Activated naive CD8-positive, alpha-beta T cell treated with anti-CD3 and anti-CD28 coated beads, Interleukin-2, amount 10 ng/mL, durations not matched to agents 7 days and 5 days (primary cell): ENCODE measurements around the gene LACTBL1. TPM values are rescaled to one million over a fixed set of nuclear protein-coding genes. Genes with fewer than 3 reads are reported as not detected.
A peak's percentile ranks its signal among the peaks of the same experiment; 100 is the strongest.
"Not testable (repeated sequence)": the region's sequence is repeated elsewhere in the genome, so short reads cannot be mapped to it uniquely, and the experiment has no call there.

ENCODE experiments used
- ATAC-seq: fragments of 150-1000 bp; cut with Tn5 transposase; one replicate; pipeline ENCODE4 v1.10.0; 2021; ENCODE audit warnings: low read depth, moderate library complexity
- POLR2A ChIA-PET: fragments of 350-600 bp; sonication (Branson Sonifier 250); formaldehyde crosslinking; loops from one replicate; lab custom pipeline; 2021; ENCODE audit warnings: antibody characterized with exemption; lab: Charles Lee
- DNase-seq: peaks from one replicate; pipeline ENCODE4 v3.0.0; 2021
- H3K27ac Mint-ChIP-seq: one replicate; pipeline ENCODE4 v1.8.0; 2022; ENCODE audit warnings: mild to moderate bottlenecking, mixed read lengths
- H3K27me3 Mint-ChIP-seq: one replicate; pipeline ENCODE4 v1.8.0; 2022; ENCODE audit warnings: mild to moderate bottlenecking, moderate library complexity, mixed read lengths
- H3K36me3 Mint-ChIP-seq: one replicate; pipeline ENCODE4 v1.8.0; 2021; ENCODE audit warnings: mild to moderate bottlenecking, mixed read lengths
- H3K4me1 Mint-ChIP-seq: one replicate; pipeline ENCODE4 v1.8.0; 2021; ENCODE audit warnings: mixed read lengths
- H3K4me3 Mint-ChIP-seq: one replicate; pipeline ENCODE4 v1.8.0; 2022; ENCODE audit warnings: mild to moderate bottlenecking, moderate library complexity, mixed read lengths
- H3K9me3 Mint-ChIP-seq: one replicate; pipeline ENCODE4 v1.8.0; 2021; ENCODE audit warnings: mixed read lengths
- total RNA-seq, 2 experiments: library from RNA; stranded (reverse); gene quantifications; one replicate each; pipeline ENCODE4 v1.2.3, GENCODE V29; 2021

Gene LACTBL1, protein sequence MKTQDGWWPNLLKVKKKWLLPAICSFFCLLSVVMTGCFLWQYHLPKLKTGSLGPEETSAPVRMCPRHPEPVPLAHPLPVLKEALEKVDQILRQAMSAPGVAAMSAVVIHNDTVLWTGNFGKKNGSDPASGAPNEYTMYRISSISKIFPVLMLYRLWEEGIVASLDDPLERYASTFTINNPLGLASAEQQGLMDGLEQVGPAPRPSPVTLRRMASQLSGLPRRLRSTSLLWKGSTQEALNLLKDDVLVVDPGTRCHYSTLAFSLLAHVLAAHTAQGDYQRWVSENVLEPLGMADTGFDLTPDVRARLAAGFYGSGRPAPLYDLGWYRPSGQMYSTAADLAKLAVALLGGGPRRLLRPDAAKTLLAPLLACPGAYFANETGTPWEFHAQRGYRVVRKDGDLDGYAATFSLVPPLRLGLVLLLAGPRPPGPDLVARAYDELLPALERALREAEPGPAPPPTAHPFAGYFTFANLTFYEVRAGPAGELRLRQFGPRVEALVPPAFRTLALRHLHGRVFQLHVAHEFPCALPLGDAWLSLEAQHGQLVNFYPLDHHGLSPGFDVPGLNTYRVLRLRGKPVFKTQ
- total RNA-seq, result not detected

DNA sequence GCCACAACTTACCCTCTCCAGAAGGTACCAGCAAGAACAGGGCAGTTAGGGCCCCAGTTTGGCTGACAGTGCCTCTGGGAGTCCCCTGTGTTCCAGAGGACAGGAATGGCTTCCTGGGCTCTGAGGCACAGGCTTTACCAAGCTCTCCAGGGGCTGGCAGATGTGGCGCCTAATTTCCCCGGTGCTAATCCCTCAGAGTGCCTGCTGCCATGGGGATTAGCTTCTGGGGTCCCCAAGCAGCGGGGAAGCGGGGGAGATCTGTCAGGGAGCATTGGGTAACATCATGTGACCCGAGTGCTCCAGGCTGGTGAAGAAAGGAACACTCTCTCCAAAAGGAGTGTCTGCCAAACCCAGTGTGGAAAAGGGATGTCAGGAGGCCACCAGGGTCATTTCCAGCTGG lies at the start of gene LACTBL1:
LACTBL1 (minus strand) TSS at position 107 of the 400 bp plus-strand sequence. CDS start 550 bp downstream, outside the sequence.
- H3K9me3 Mint-ChIP-seq, result no peaks in the 10 kb centered on the region
- peaks cover 3% of the 10 kb centered on the region for H3K4me1 Mint-ChIP-seq
- ATAC-seq (no peak), DNase-seq (no peak)
- no peak within 1 kb of the TSS for H3K27ac Mint-ChIP-seq
- H3K4me3 Mint-ChIP-seq, result no peak within 1 kb of the TSS
- POLR2A ChIA-PET, result no interaction called here
- H3K27me3 Mint-ChIP-seq, result peaks cover 45% of the 10 kb centered on the region
- no peaks in the 10 kb centered on the region for H3K36me3 Mint-ChIP-seq

DNA sequence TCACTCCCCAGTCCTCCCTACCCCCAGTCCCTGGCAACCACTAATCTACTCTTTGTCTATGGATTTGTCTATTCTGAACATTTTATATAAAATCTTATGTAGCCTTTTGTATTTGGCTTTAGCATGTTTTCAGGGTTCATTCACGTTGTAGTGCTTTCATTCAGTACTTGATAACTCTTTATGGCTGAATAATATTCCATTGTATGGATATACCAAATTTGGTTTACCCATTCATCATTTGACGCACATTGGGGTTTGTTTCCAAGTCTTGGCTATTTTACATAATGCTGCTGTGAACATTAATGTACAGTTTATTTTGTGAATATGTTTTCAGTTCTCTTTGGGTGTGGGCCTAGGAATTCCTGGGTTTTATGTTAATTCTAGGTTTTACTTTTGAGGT lies 49.2 kb upstream of the LACTBL1 start:
- H3K4me1 Mint-ChIP-seq, result peaks cover 32% of the 10 kb centered on the region

DNA sequence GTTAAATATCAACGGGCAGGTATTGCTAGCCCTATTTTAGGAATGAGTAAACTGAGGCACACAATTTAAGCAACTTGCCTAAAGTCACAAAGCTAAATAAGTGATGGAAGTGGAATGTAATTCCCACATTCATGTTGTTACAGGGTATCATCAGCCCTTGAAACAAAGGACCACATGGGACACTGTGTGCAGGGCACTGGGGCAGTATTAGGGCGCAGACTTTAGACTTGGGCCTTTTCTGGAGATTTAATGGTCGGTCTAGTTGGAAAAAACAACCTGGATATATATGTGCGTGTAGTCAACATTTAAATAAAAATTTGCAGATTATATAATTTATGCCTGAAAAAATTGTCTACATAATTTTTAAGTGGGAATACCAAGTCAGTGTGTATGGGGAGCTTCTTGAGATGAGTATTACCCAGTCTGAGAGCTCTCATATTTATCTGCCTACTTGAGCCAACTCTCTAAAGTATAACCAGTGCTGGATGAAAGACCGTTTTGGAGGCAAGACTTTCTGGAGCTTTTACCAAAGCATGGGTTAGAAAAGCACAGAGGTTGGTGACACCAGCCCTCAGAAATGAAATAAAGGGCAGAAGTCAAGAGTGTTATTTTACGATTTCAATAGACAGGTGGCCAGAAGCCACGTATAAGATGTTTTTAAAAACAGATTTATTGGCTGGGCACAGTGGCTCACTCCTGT lies 48.2 kb upstream of the LACTBL1 start:
- no peaks in the 10 kb centered on the region for H3K27me3 Mint-ChIP-seq
- H3K9me3 Mint-ChIP-seq, result peaks cover 8% of the 10 kb centered on the region
- peak overlapping the region; percentile 83 for H3K27ac Mint-ChIP-seq
- H3K4me3 Mint-ChIP-seq, result peak overlapping the region; percentile 89
- POLR2A ChIA-PET, result interaction anchor here (0.7 to 2.2 kb wide), 5 partner anchors 9 to 968 kb away, joined by 3 to 9 read pairs (median 3); partner anchors contain the start of genes CDC42 and HNRNPR
- peaks cover 30% of the 10 kb centered on the region for H3K4me1 Mint-ChIP-seq
- H3K36me3 Mint-ChIP-seq, result peaks cover 21% of the 10 kb centered on the region
- ATAC-seq (no peak), DNase-seq (no peak)

More for the DNA sequence above, 49.2 kb upstream of the LACTBL1 start:
- no peak for DNase-seq
- Mint-ChIP-seq H3K27ac (no peak overlapping the region), H3K9me3 (peaks cover 8% of the 10 kb centered on the region), H3K27me3 (no peaks in the 10 kb centered on the region), H3K4me3 (no peak overlapping the region), H3K36me3 (peaks cover 21% of the 10 kb centered on the region)
- ATAC-seq, result no peak
- POLR2A ChIA-PET, result no interaction called here

DNA sequence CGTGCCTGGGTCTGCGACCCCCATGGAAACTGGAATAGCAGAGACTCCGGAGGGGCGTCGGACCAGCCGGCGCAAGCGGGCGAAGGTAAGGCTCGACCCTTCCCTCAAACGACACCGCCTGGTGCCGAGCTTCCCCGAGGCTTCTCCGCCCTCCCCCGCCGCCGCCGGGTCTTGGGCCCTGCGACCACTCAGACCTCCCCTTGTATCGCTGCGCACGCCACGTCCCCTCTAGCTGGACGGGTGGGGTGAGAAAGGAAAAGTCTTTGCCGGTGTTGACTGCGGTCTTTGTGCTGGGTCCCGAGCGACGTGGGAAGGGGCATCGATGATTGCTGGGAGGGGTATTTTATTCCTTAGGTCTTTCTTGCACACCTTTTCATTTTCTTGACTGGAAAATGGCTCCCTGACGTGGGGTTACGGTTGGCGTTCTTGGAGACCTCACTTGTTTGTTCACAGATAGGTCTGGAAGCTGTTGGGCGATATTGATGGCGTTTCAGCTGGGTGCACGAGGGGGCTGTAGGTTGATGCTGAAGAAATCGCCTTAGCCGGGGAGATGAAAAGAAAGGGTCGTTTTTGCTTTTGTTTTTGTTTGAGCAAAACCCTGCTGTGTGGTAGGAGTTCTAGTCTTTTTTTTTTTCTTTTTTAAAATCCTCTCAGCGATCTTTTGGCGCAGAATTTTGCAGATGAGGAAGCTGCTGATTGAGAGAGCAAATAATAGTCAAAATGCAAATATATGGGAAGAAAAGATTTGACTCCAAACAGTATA lies 47.4 kb upstream of the LACTBL1 start:
- POLR2A ChIA-PET, result interaction anchor here (0.6 to 2.2 kb wide), 6 partner anchors 10 to 968 kb away, joined by 3 to 9 read pairs (median 3); partner anchors contain the start of genes CDC42 and HNRNPR
- Mint-ChIP-seq H3K4me1 (peaks cover 30% of the 10 kb centered on the region), H3K4me3 (peak overlapping the region; percentile 89), H3K36me3 (peaks cover 21% of the 10 kb centered on the region), H3K27me3 (no peaks in the 10 kb centered on the region), H3K9me3 (peaks cover 8% of the 10 kb centered on the region), H3K27ac (peak overlapping the region; percentile 83)
- DNase-seq (no peak), ATAC-seq (peak; percentile 29)

DNA sequence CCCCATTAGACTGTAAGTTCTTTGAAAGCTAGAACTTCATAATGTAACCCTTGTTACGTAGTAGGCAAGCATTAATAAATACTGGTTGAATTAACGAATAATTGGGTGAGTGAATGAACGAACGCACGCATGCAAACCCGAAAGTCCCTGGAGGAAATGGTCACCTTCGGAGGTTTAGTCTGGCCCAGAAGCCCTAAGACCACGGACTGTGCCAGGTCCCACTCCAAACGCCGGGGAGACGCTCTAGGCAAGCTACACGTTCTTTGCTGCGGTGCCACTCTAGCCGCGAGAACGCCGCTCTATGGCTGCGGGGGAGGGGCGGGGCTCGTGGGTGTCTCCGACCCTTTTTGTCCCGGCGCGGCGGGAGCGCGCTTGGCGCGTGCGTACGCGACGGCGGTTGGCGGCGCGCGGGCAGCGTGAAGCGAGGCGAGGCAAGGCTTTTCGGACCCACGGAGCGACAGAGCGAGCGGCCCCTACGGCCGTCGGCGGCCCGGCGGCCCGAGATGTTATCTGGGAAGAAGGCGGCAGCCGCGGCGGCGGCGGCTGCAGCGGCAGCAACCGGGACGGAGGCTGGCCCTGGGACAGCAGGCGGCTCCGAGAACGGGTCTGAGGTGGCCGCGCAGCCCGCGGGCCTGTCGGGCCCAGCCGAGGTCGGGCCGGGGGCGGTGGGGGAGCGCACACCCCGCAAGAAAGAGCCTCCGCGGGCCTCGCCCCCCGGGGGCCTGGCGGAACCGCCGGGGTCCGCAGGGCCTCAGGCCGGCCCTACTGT lies 46.6 kb upstream of the LACTBL1 start, which contains the start of gene KDM1A:
KDM1A (plus strand) TSS at position 375 of the 769 bp plus-strand sequence; CDS start at position 504, 129 bp downstream.
- Mint-ChIP-seq H3K4me3 (peak within 1 kb of the TSS; percentile 95), H3K36me3 (peaks cover 21% of the 10 kb centered on the region), H3K4me1 (peaks cover 29% of the 10 kb centered on the region), H3K9me3 (peaks cover 7% of the 10 kb centered on the region), H3K27me3 (no peaks in the 10 kb centered on the region), H3K27ac (peak within 1 kb of the TSS; percentile 92)
- ATAC-seq, result peak; percentile 94
- POLR2A ChIA-PET, result interaction anchor here (0.6 to 2.2 kb wide), 8 partner anchors 11 to 512 kb away, joined by 3 to 9 read pairs (median 3); partner anchors contain the start of genes E2F2 and HNRNPR
- peak; percentile 97 for DNase-seq

DNA sequence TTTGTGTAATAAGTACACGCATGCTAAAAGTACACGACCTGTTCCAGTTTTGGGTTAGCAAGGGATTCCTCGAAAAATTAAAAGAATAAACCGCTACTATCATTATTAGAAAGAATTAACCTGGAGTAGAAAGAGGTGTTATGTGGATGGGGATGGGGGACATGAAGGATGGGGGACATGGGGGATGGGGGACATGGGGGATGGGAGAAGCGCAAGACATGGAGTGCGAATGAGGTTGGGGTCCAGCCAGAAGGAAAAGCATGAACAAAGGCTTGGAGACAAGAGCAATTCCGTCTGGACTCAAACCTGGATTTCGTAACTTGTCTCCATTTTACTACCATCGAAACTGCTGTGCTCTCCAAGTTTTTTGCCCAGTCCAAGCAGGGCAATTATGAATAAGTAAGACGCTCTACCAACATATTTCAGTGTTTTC lies 46.0 kb upstream of the LACTBL1 start:
- Mint-ChIP-seq H3K36me3 (peaks cover 18% of the 10 kb centered on the region), H3K4me1 (peaks cover 29% of the 10 kb centered on the region), H3K9me3 (peaks cover 6% of the 10 kb centered on the region), H3K4me3 (peak overlapping the region; percentile 95), H3K27ac (peak overlapping the region; percentile 92), H3K27me3 (no peaks in the 10 kb centered on the region)
- no peak for DNase-seq
- POLR2A ChIA-PET, result interaction anchor here (0.6 to 2.2 kb wide), 6 partner anchors 12 to 512 kb away, joined by 3 to 9 read pairs (median 3); partner anchors contain the start of genes E2F2 and HNRNPR
- no peak for ATAC-seq

DNA sequence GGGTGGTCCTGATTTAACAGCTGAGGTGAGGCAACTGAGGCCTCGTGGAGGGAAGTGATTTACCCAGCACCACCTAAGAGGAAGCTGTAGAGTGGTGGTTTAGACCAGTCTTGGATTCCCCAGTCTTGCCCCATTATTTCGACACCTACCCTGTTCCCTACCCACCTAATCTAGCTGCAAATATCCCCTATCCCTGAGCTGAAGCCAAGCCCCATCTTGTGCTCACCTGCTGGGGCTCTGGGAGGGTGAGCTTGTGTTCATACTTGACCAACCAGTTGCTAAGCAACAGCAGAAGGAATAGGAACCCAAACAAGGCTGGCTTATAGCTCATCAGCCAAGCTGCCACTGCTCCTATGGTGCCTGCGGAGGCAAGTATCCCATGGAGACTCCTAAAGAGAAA lies 41.0 kb upstream of the LACTBL1 start:
- POLR2A ChIA-PET, result no interaction called here
- DNase-seq, result no peak
- ATAC-seq, result no peak
- H3K4me1 Mint-ChIP-seq, result peaks cover 6% of the 10 kb centered on the region
- no peaks in the 10 kb centered on the region for H3K9me3 Mint-ChIP-seq
- H3K4me3 Mint-ChIP-seq, result no peak overlapping the region
- H3K36me3 Mint-ChIP-seq, result no peaks in the 10 kb centered on the region
- no peak overlapping the region for H3K27ac Mint-ChIP-seq
- H3K27me3 Mint-ChIP-seq, result peaks cover 3% of the 10 kb centered on the region

DNA sequence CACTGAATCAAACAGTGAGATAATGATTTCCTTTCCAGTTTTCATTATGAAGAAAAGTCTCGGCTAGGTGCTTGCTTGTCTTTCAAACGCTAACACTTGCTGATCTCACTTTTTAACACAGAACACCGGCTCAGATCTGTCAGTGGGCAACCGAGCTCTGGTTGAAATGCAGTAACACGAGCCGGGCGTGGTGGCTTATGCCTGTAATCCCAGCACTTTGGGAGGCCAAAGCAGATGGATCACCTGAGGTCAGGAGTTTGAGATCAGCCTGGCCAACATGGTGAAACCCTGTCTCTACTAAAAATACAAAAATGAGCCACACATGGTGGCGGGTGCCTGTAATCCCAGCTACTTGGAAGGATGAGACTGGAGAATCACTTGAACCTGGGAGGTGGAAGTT lies 37.4 kb upstream of the LACTBL1 start:
- H3K9me3 Mint-ChIP-seq, H3K36me3 Mint-ChIP-seq, POLR2A ChIA-PET, H3K4me1 Mint-ChIP-seq, H3K27ac Mint-ChIP-seq, ATAC-seq, H3K27me3 Mint-ChIP-seq, H3K4me3 Mint-ChIP-seq, DNase-seq: not testable (repeated sequence)

DNA sequence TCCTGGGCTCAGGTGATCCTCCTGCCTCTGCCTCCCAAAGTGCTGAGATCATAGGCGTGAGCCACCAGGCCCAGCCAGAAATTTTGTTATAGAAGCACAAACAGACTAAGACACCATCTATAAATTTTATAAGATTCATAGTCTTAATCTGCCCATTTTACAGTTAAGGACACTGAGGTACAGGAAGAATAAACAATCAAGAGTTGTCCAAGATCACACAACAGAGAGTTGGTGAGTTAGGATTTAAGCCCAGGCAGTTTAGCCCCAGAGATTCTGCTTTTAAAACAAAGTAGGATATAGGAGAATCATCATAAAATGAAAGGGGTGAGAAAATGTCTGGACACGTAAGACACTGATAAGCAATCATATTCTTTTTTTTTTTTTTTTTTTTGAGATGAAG lies 36.2 kb upstream of the LACTBL1 start:
- H3K9me3 Mint-ChIP-seq, result no peaks in the 10 kb centered on the region
- POLR2A ChIA-PET, result no interaction called here
- peaks cover 10% of the 10 kb centered on the region for H3K27me3 Mint-ChIP-seq
- DNase-seq (no peak), ATAC-seq (no peak)
- H3K27ac Mint-ChIP-seq, result no peak overlapping the region
- H3K4me1 Mint-ChIP-seq, result no peaks in the 10 kb centered on the region
- H3K4me3 Mint-ChIP-seq, result no peak overlapping the region
- no peaks in the 10 kb centered on the region for H3K36me3 Mint-ChIP-seq

DNA sequence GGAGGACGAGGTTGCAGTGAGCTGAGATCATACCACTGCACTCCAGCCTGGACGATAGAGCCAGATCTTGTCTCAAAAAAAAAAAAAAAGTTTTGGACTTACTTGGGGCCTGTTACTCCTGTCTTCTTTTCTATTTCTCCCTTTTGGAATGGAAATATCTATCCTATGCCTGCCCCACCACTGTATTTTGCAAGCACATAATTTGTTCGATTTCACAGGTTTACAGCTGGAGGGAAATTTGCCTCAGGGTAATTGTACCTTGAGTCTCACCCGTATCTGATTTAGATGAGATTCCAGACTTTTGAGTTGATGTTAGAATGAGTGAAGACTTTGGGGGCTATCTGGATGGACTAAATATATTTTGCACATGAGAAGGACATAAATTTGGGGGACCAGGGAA lies 34.4 kb upstream of the LACTBL1 start:
- Mint-ChIP-seq H3K36me3 (no peaks in the 10 kb centered on the region), H3K4me3 (no peak overlapping the region), H3K9me3 (no peaks in the 10 kb centered on the region), H3K4me1 (no peaks in the 10 kb centered on the region), H3K27ac (no peak overlapping the region), H3K27me3 (peaks cover 7% of the 10 kb centered on the region)
- DNase-seq (no peak), ATAC-seq (no peak)
- POLR2A ChIA-PET, result no interaction called here

DNA sequence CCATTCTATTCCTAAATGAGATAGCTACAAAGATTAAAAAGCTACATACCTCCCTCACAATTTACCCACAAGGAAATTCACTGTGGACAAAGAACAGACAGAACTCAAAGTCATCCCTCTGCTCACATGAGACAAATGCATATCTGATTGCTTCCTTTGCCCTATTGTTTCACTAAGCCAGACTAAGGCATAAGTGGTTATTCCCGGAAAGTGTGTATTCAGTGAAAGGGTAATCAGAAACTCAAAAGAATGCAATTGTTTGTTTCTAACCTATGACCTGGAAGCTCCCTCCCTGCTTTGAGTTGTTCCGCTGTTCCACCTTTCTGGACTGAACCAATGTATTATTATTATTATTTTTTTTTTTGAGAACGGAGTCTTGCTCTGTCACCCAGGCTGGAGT lies 32.1 kb upstream of the LACTBL1 start:
- H3K4me3 Mint-ChIP-seq, DNase-seq, H3K4me1 Mint-ChIP-seq, H3K9me3 Mint-ChIP-seq, POLR2A ChIA-PET, ATAC-seq, H3K36me3 Mint-ChIP-seq, H3K27me3 Mint-ChIP-seq, H3K27ac Mint-ChIP-seq: not testable (repeated sequence)

DNA sequence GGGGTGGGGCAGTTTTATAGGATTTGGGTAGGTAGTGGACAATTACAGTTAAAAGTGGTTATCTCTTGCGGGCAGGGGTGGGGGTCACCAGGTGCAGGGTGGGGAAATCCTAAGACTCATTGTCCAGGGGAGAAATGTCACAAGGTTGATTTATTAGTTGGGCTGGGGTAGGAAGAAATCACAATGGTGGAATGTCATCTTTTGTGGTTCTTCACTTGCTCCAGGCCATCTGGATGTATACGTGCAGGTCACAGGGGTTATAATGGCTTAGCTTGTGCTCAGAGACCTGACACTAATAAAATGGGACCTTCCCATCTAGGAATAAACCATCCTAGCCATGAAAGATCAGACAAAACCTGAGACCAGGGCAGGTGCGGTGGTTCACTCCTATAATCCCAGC lies 31.4 kb upstream of the LACTBL1 start:
- peaks cover 7% of the 10 kb centered on the region for H3K27me3 Mint-ChIP-seq
- H3K27ac Mint-ChIP-seq, result no peak overlapping the region
- H3K36me3 Mint-ChIP-seq, result no peaks in the 10 kb centered on the region

More for the DNA sequence above, 31.4 kb upstream of the LACTBL1 start:
- no peak for DNase-seq
- no peaks in the 10 kb centered on the region for H3K9me3 Mint-ChIP-seq
- ATAC-seq, result no peak
- no peaks in the 10 kb centered on the region for H3K4me1 Mint-ChIP-seq
- no peak overlapping the region for H3K4me3 Mint-ChIP-seq
- POLR2A ChIA-PET, result no interaction called here
